Endothelial cell of umbilical vein (primary cell): ENCODE data around the gene RNF111. TPM values are rescaled to one million over a fixed set of nuclear protein-coding genes. Genes with fewer than 3 reads are reported as not detected.

Experiments used
- BruUV-seq: library from RNA; stranded (reverse); fragments of 400-500 nt; replicated peaks from 2 replicates; lab custom pipeline; 2021; lab: Mats Ljungman, UMichigan
- CTCF ChIA-PET: fragments of 300-600, 350-600 bp; sonication (Branson Sonifier 250); formaldehyde crosslinking; loops from one replicate; lab custom pipeline; 2021; ENCODE audit warnings: antibody characterized with exemption, inconsistent platforms; lab: Charles Lee
- POLR2A ChIA-PET: fragments of 300-600, 350-600 bp; sonication (Branson Sonifier 250); formaldehyde crosslinking; loops from one replicate; lab custom pipeline; 2021; ENCODE audit warnings: antibody characterized with exemption, inconsistent platforms; lab: Charles Lee
- DNase-seq: peaks from one replicate; pipeline ENCODE4 v3.0.0-alpha.2; 2011; ENCODE audit warnings: low read depth, low spot score
- FAIRE-seq: peaks from 2 replicates; lab custom pipeline; 2011; peaks lifted over from hg19 to GRCh38; lab: Jason Lieb, UNC
- H2AFZ ChIP-seq: 2 replicates; pipeline ENCODE4 v1.6.0; 2012; ENCODE audit warnings: low read depth, low read length, control low read depth, inconsistent platforms
- H3K27ac ChIP-seq: 2 replicates; pipeline ENCODE4 v1.5.1; 2011; ENCODE audit warnings: low read depth, mild to moderate bottlenecking, control low read depth, low read length, moderate library complexity; ENCODE audit not compliant: insufficient read depth
- H3K27me3 ChIP-seq, 2 experiments: 2 replicates each; pipeline versions ENCODE4 v1.6.0 to v1.6.1; 2011; ENCODE audit warnings: low read length in 2 of 2, mixed read lengths in 1 of 2; ENCODE audit not compliant: control insufficient read depth in 2 of 2, insufficient read depth in 2 of 2
- H3K36me3 ChIP-seq, 2 experiments: 2 replicates in 1 of 2; 3 replicates in 1 of 2; pipeline ENCODE4 v1.5.1; 2011; ENCODE audit warnings: low read length in 2 of 2, mild to moderate bottlenecking in 1 of 2, moderate library complexity in 1 of 2; ENCODE audit not compliant: control insufficient read depth in 2 of 2, insufficient read depth in 2 of 2; ENCODE audit errors: extremely low read depth in 1 of 2
- H3K4me1 ChIP-seq: 3 replicates; pipeline ENCODE4 v1.5.1; 2011; ENCODE audit warnings: mild to moderate bottlenecking, low read length; ENCODE audit not compliant: control insufficient read depth, insufficient read depth; ENCODE audit errors: extremely low read depth
- H3K4me2 ChIP-seq: 2 replicates; pipeline ENCODE4 v1.6.1; 2011; ENCODE audit warnings: low read length, control low read depth, mixed read lengths; ENCODE audit not compliant: insufficient read depth
- H3K4me3 ChIP-seq, 3 experiments: fragments of 200-600 bp in 1 of 3; sonication (generic), shearing (Covaris generic) in 1 of 3; replicated peaks in 1 of 3; 2 replicates each; pipeline ENCODE4 v1.5.1; 2011 to 2016; ENCODE audit warnings: control low read depth in 3 of 3, low read length in 3 of 3, mild to moderate bottlenecking in 2 of 3, inconsistent platforms in 1 of 3, low read depth in 1 of 3, moderate library complexity in 1 of 3; ENCODE audit not compliant: insufficient read depth in 1 of 3
- H3K79me2 ChIP-seq: 2 replicates; pipeline ENCODE4 v1.6.0; 2012; ENCODE audit warnings: low read length, inconsistent platforms; ENCODE audit not compliant: control insufficient read depth, insufficient read depth
- H3K9ac ChIP-seq: replicated peaks from 2 replicates; pipeline ENCODE3; 2011; ENCODE audit warnings: low read length, control low read depth; ENCODE audit not compliant: insufficient read depth; ENCODE audit errors: extremely low read depth
- H3K9me1 ChIP-seq: replicated peaks from 3 replicates; pipeline ENCODE4 v1.6.0; 2011; ENCODE audit warnings: mild to moderate bottlenecking, low read length; ENCODE audit not compliant: control insufficient read depth, insufficient read depth; ENCODE audit errors: extremely low read depth
- H3K9me3 ChIP-seq: replicated peaks from 2 replicates; pipeline ENCODE4 v1.5.1; 2012; ENCODE audit warnings: low read length, inconsistent platforms; ENCODE audit not compliant: control insufficient read depth, insufficient read depth
- H4K20me1 ChIP-seq: replicated peaks from 2 replicates; pipeline ENCODE3; 2011; ENCODE audit warnings: mild to moderate bottlenecking, low read length; ENCODE audit not compliant: control insufficient read depth, insufficient read depth; ENCODE audit errors: extremely low read depth
- CTCF ChIP-seq, 2 donors: IDR thresholded peaks; 1 replicate in 1 of 2; 2 replicates in 1 of 2; pipeline ENCODE4 v1.5.1; 2011; ENCODE audit warnings: low read length in 2 of 2, mild to moderate bottlenecking in 2 of 2, moderate library complexity in 2 of 2, control low read depth in 1 of 2, inconsistent platforms in 1 of 2, low read depth in 1 of 2; ENCODE audit not compliant: insufficient read depth in 1 of 2; ENCODE audit errors: extremely low read depth in 1 of 2
- EZH2 ChIP-seq: IDR thresholded peaks from 2 replicates; pipeline ENCODE4 v1.6.1; 2012; ENCODE audit warnings: borderline replicate concordance, low read depth, mild to moderate bottlenecking, moderate library complexity, low read length, inconsistent platforms; ENCODE audit not compliant: severe bottlenecking
- FOS ChIP-seq: IDR thresholded peaks from 2 replicates; pipeline ENCODE4 v1.6.1; 2011; ENCODE audit warnings: mild to moderate bottlenecking, low read length, moderate library complexity, borderline replicate concordance; ENCODE audit not compliant: insufficient read depth
- GATA2 ChIP-seq: IDR thresholded peaks from 2 replicates; pipeline ENCODE4 v1.7.0; 2011; ENCODE audit warnings: low read depth, mild to moderate bottlenecking, moderate library complexity, mixed read lengths, low read length; ENCODE audit not compliant: insufficient read length, insufficient read depth
- JUN ChIP-seq: IDR thresholded peaks from 2 replicates; pipeline ENCODE4 v1.6.1; 2011; ENCODE audit warnings: borderline replicate concordance, low read depth; ENCODE audit not compliant: insufficient read length, insufficient read depth
- MAX ChIP-seq: IDR thresholded peaks from 2 replicates; pipeline ENCODE4 v1.6.1; 2011; ENCODE audit not compliant: insufficient read depth, insufficient read length
- MYC ChIP-seq: IDR thresholded peaks from one replicate; pipeline ENCODE4 v1.6.1; 2011; ENCODE audit warnings: mild to moderate bottlenecking, low read depth, low read length
- POLR2A ChIP-seq: IDR thresholded peaks from 2 replicates; pipeline ENCODE4 v1.6.1; 2012; ENCODE audit warnings: low read depth, mild to moderate bottlenecking, control low read depth, low read length
- POLR2AphosphoS5 ChIP-seq: IDR thresholded peaks from 2 replicates; pipeline ENCODE4 v1.6.1; 2012; ENCODE audit warnings: low read depth, mild to moderate bottlenecking, control low read depth, low read length, moderate library complexity; ENCODE audit not compliant: insufficient read depth
- dilution Hi-C: fragments of 300-500 bp; cut with MboI; formaldehyde crosslinking; loops from one replicate; pipeline ENCODE4 v1.15.0; 2019; ENCODE audit warnings: low sequenced_read_pairs; ENCODE audit not compliant: extremely low pct_ligation_motif_present
- intact Hi-C: fragments of 100-400 bp; cut with micrococcal nuclease; formaldehyde crosslinking; loops from one replicate; pipeline ENCODE4 v1.10.0; 2022
- polyA plus RNA-seq, 4 experiments: library from polyadenylated mRNA; depleted of rRNA in 3 of 4; stranded (reverse) in 3 of 4; unstranded in 1 of 4; fragments of >200 nt; gene quantifications; 2 replicates each; pipeline versions ENCODE4 v1.2.1 to v1.2.3, GENCODE V29; 2011 to 2012; ENCODE audit warnings: missing spikeins in 1 of 4
- total RNA-seq: library from RNA; stranded (reverse); gene quantifications from 2 replicates; pipeline ENCODE4 v1.2.3, GENCODE V29; 2021

Gene RNF111
- total and polyA plus RNA-seq, 2 donors (not counting 3 experiments of a cell fraction or from before 2014, with no cell fraction given): 22.3 to 42.6 TPM

DNA sequence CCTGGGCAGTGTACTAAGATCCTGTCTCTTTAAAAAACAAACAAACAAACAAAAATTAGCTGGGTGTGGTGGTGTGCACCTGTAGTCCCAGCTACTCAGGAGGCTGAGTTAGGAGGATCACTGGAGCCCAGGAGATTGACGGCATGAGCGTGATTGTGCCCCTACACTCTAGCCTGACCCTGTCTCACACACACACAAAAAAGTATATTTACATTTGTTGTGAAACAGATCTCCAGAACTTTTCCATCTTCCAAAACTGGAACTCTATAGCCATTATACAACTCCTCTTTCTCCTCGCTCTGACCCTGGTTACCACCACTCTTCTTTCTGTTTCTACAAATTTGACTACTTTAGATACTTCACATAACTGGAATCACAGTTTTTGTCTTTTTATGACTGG lies 61.4 kb downstream of the RNF111 start:
- no peaks in the 10 kb centered on the region for H4K20me1 ChIP-seq
- H3K9me1 ChIP-seq: no peaks in the 10 kb centered on the region
- H3K79me2 ChIP-seq: peaks cover 39% of the 10 kb centered on the region
- peaks cover 0 to 3% of the 10 kb centered on the region in 2 experiments for H3K36me3 ChIP-seq
- H3K27ac ChIP-seq: no peak overlapping the region
- dilution Hi-C loops (no loop called here), intact Hi-C loops (no loop called here)
- no peak overlapping the region for H3K4me2 ChIP-seq
- no peaks in the 10 kb centered on the region for H3K4me1 ChIP-seq
- CTCF ChIA-PET: no interaction called here
- DNase-seq (no peak), FAIRE-seq (no peak)
- POLR2A ChIA-PET: no interaction called here
- H3K9me3 ChIP-seq: no peaks in the 10 kb centered on the region
- no peak overlapping the region for H3K9ac ChIP-seq
- TF ChIP-seq MAX (no peak), EZH2 (no peak), GATA2 (no peak), POLR2A (no peak), MYC (no peak)
- no peak overlapping the region for H3K4me3 ChIP-seq
- no TSS peak for BruUV-seq
- H2AFZ ChIP-seq: no peak overlapping the region
- no peaks in the 10 kb centered on the region for H3K27me3 ChIP-seq

DNA sequence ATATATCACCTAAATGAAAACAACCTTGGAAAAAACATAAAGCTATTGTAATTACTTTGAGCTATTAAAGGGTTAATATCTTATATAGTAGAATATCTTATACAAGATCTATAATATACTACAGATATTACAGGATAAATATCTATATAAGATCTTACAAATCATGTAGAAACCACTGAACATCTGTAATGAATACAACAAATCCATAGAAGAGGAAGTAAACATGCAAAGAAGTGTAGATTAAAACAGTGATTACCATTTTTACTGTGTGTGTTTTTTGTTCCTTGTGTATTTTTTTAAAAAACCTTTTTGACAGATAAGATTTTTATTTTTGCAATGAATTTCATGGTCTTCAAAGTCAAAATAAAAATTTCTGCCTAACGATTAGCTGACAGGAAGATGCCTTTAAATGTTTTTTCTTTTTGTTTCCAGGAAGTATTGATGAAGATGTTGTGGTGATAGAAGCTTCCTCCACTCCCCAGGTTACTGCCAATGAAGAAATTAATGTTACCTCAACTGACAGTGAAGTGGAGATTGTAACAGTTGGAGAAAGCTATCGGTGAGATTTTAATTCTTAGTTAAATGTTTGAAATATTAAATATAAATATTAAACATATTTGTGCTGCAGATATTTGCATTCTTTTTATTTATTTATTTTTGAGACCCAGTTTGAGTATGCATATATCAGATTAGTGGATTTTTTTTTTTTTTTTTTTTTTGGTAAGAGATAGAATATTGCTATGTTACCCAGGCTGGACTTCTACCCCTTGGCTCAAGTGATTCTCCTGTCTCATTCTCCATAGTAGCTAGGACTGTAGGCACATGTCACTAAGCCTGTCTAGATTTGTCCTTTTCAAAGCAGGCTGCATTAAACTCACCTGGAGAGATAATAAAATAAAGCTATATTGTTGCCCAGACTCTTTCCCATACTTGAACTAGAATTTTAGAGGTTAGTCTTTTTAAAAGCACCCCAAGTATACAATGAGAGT lies 64.7 kb downstream of the RNF111 start:
- H3K36me3 ChIP-seq: peaks cover 5 to 7% of the 10 kb centered on the region in 2 experiments
- no peak overlapping the region for H2AFZ ChIP-seq
- H3K27ac ChIP-seq: no peak overlapping the region

More for the DNA sequence above, 64.7 kb downstream of the RNF111 start:
- no peaks in the 10 kb centered on the region for H3K9me3 ChIP-seq
- H3K27me3 ChIP-seq: no peaks in the 10 kb centered on the region
- no TSS peak for BruUV-seq
- no peak overlapping the region for H3K4me2 ChIP-seq
- no peak for DNase-seq
- ChIA-PET CTCF (interaction anchor here (0.7 to 1.9 kb wide), 9 partner anchors 9 to 824 kb away, joined by 3 to 6 read pairs (median 3); no protein-coding TSS in a partner anchor), POLR2A (interaction anchor here (0.7 kb wide), 3 partner anchors 67 to 637 kb away, joined by 3 to 9 read pairs (median 5); no protein-coding TSS in a partner anchor)
- dilution Hi-C loops (no loop called here), intact Hi-C loops (no loop called here)
- no peak for FAIRE-seq
- H3K4me1 ChIP-seq: no peaks in the 10 kb centered on the region
- no peaks in the 10 kb centered on the region for H4K20me1 ChIP-seq
- H3K9ac ChIP-seq: no peak overlapping the region
- no peak overlapping the region for H3K4me3 ChIP-seq
- no peak for TF ChIP-seq FOS
- no peak for TF ChIP-seq GATA2
- no peak for TF ChIP-seq EZH2
- no peak for TF ChIP-seq POLR2A
- no peak for TF ChIP-seq MAX
- TF ChIP-seq MYC: no peak
- TF ChIP-seq POLR2AphosphoS5: no peak
- TF ChIP-seq CTCF (IDR thresholded peaks at IDR 0.05; ENCODE audit: extremely low read depth in 1 of 2, insufficient read depth in 1 of 2, low read depth in 1 of 2, low read length in 2 of 2): no peak
- TF ChIP-seq JUN: no peak
- peaks cover 21% of the 10 kb centered on the region for H3K79me2 ChIP-seq
- H3K9me1 ChIP-seq: no peaks in the 10 kb centered on the region
